Hippocampal formation (tissue), 2 donors: ENCODE measurements around the gene SLC10A3.

Experiments
- DNase-seq, 2 donors: peaks; one replicate each; lab custom pipeline; 2025; lab: John Stamatoyannopoulos, UW

Gene SLC10A3

DNA sequence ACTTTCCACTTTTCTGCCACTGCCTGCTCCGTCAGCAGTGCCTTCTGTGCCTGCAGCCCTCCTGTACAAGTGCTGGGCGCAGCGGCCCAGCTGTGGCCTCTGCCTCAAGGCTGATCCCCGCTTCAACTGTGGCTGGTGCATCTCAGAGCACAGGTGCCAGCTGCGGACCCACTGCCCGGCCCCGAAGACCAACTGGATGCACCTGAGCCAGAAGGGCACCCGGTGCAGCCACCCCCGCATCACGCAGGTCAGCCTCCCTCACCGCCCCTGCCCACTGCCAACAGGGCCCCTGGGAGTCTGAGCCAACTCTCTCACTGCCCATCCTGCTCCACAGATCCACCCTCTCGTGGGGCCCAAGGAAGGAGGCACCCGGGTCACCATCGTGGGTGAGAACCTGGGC, 24.8 kb downstream of the SLC10A3 start:
- no peak for DNase-seq

DNA sequence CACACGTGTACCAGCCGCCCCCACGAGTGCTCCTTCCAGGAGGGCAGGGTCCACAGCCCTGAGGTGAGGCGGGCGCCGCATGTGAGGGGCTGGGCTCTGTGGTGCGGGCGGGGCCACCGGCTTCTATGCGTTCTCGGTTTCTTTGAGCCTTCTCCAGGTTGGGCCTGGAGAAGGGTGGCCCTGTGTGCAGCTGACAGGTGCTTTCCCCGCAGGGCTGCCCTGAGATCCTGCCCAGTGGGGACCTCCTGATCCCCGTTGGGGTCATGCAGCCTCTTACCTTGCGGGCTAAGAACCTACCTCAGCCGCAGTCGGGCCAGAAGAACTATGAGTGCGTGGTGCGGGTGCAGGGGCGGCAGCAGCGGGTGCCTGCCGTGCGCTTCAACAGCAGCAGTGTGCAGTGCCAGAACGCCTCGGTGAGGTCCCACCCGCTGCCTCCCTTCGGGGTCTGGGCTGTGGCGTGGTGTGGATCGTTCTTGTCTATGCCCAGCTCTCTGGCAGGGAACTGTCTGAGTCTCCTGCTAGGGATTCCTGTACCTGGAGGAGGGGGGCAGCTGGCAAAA, 25.5 kb downstream of the SLC10A3 start:
- DNase-seq: no peak

DNA sequence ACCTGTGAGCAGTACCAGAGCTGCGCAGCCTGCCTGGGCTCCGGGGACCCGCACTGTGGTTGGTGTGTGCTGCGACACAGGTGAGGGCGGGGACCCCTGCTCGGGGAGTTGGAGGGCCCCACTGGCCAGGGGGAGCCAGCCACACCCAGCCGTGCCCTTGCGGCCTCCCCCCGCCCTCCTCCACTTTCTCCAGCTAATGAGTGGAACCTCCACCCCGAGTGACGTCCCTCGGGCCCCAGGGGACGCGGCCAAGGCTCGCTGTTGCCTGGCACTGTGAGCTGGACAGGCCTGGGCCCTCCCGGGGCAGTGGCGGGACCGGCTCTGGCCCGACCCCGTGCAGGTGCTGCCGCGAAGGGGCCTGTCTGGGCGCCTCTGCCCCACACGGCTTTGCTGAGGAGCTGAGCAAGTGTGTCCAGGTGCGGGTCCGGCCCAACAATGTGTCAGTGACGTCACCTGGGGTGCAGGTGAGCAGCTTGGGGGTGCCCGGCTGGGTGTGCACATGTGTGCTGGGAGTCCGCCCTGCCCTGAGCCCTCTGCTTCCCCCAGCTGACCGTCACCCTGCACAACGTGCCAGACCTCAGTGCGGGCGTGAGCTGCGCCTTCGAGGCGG, 26.7 kb downstream of the SLC10A3 start:
- no peak for DNase-seq

DNA sequence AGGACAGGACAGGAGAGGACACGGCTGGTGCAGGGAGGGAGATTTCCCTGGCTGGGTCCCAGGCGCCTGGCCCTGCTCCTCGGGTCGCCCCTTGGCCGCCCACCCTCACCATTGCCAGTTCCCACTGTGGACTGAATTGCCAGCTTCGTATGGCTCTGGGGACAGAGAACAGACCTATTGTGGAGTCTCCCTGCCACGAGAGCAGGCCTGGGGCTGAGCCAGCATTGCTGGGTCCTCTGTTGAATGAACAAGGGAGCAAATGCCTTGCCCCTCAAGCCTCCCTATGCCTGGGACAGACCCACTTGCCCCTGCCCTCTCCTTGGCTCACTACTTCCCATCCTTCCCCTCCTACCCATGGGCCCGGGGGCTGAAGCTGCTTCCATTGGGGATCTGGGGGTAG, 28.0 kb downstream of the SLC10A3 start:
- peak in 1 of 2 donors; percentile 21 for DNase-seq

DNA sequence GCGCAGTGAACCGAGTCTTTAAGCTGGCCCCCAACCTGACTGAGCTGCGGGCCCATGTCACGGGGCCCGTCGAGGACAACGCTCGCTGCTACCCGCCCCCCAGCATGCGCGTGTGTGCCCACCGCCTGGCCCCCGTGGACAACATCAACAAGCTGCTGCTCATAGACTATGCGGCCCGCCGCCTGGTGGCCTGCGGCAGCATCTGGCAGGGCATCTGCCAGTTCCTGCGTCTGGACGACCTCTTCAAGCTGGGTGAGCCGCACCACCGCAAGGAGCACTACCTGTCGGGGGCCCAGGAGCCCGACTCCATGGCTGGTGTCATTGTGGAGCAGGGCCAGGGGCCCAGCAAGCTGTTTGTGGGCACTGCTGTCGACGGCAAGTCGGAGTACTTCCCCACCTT, 30.1 kb downstream of the SLC10A3 start:
- DNase-seq: no peak

- DNase-seq: no peak
Measured at GRCh38 chrX:154459832-154460231, 30.6 kb downstream of the SLC10A3 start.

- DNase-seq: no peak
Measured at GRCh38 chrX:154458954-154459778, 31.3 kb downstream of the SLC10A3 start.

GRCh38 chrX:154458116-154458953, 32.1 kb downstream of the SLC10A3 start, which contains the start of gene PLXNA3:
Gene PLXNA3 (plus strand): TSS chrX:154458281. CDS start chrX:154460184, 1,903 bp downstream.
- DNase-seq: peak in 1 of 2 donors; percentile 34

GRCh38 chrX:154457491-154458115, 32.8 kb downstream of the SLC10A3 start:
- DNase-seq: no peak

GRCh38 chrX:154452823-154453222, 37.6 kb downstream of the SLC10A3 start:
- DNase-seq: peak in 1 of 2 donors; percentile 21

DNA sequence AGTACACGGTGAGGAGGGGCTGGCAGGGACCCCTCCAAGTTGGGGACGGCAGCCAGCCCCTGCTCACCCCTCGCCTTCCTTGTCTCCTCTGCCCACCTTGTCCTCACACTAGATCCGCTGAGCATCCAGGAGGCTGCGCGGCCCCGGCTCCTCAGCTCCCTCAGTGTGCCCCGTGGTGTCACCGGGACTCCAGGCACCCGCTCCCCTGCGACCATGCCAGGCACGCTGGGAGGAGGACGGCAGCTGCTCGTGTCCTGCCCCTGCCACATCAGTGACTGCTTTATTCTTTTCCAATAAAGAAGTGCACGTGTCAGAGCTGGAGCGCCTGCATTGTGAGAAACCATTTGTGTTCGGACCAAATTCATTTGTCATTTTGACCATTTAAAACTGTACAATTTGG, 40.1 kb downstream of the SLC10A3 start:
- no peak for DNase-seq

GRCh38 chrX:154449618-154450017, 40.8 kb downstream of the SLC10A3 start:
- no peak for DNase-seq

DNA sequence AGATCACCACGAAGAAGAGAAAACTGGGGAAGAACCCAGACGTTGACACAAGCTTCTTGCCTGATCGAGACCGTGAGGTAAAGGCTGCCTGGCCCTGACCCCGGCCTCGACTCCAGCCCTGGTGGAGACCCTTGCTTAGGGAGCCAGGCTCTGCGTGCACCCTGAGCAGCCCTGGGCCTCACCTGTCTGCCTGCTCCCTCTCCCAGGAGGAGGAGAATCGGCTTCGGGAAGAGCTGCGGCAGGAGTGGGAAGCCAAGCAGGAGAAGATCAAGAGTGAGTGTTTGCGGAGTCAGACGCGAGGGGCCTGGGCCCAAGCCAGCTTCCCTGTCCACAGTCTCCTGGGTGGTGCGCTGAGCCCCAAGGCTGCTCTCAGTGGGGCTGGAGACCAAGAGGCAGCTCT, 41.9 kb downstream of the SLC10A3 start:
- DNase-seq: no peak

DNA sequence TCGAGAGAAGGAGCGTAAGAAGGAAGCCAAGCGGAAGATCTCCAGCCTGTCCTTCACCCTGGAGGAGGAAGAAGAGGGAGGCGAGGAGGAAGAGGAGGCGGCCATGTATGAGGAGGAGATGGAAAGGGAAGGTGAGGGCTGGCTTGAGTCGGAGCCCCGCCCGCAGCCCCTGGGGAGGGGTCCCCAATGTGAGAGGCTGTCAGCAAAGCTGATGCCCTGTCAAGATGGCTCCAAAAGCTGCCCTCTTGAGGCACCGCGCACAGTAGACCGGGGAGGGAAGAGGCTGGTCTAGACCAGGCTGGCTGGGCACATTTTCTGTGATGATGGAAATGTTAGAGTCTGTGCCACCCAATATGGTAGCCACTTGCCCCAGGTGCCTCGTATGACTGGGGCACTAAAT, 44.0 kb downstream of the SLC10A3 start:
- DNase-seq: no peak

DNA sequence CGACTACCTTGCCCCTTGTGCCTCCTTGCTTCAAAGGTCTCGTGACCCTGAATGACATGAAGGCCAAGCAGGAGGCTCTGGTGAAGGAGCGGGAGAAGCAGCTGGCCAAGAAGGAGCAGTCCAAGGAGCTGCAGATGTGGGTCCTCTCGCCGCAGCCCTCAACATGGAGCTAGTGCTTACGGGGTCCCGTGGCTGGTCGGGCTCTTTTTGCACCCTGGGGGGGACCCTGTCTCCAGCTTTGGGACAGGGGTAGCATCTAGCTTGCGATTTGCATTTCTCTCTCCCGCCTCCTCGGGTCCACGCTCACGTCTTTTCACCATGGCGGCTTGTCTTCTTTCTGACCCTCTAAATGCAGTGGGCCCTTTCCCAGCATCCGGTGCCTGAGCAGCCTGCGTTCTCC, 44.7 kb downstream of the SLC10A3 start:
- no peak for DNase-seq

DNA sequence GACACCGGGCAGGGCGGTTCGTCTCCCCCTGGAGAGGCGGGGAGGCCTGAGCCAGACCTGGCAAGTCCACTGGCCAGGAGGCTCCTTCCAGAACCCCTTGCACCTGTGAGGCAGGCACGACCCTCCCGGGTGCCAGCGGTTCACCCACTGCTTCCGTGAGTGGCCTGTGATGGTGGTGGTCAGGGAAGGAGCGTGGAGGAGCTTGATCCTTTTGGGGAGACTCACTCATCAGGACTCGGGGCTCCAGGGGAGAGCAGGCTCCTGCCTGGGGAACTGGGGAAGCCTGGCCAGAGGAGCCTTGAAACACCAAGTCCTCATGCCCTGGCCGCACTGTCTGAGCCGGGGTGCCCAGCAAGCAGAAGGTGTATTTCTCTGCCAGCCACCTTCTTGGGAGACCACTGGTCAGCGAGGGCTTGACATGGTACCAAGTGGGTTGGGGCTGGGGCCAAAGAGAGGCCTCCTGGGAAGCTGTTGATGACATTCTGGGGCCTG, 45.6 kb downstream of the SLC10A3 start:
- DNase-seq: no peak

- DNase-seq: peak in 1 of 2 donors; percentile 47
Measured at GRCh38 chrX:154443992-154444754, 46.3 kb downstream of the SLC10A3 start, which contains the start of gene FAM50A. Gene FAM50A (plus strand): TSS chrX:154444141. CDS start chrX:154444236, 95 bp downstream.

DNA sequence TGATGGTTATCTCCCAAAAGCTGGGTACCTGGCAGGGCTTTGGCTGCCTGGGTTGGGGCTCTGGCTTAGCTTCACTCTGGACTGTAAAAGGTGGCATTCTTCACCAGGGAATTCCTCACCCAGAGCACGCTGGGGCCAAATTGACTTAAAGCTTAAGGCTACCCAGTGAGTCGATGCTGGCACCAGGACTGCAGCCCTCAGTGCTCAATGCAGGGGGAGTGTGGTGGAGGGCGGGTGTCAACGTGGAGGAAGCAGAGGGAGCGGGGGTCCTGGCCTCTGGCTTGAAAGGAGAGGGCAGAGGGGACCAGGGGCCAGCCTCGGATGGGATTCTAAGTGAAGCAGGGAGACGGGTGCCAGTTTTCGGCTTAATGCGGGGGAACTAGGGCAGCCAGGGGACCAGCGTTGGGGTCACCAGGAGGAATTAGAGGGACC, 46.9 kb downstream of the SLC10A3 start:
- no peak for DNase-seq

DNA sequence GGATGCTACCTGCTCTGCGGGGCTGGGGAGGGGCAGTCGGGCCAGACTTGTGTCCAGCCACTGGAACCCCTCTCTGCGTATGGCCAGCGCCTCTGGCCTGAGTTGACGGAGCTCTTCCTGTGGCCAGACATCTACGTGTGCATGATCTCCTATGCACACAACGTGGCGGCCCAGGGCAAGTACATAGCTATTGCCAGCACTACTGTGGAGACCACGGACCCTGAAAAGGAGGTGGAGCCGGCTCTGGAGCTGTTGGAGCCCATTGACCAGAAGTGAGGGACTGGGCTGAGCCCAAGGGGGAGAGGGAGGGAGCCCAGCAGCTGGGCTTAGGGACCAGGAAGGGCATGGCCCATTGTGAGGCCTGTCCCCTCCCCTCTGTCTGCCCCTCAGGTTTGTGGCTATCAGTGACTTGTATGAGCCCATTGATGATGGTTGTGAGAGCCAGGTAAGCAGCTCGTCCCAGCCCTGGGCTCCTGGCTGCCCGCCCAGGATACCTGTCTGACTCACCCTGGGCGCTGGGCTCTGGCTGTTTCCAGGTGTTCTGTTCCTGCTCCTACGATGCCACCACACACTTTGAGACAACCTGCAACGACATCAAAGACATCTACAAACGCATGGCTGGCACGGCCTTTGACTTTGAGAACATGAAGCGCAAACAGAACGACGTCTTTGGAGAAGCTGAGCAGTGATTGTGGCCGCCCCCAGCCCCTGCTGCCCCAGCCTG, 48.3 kb downstream of the SLC10A3 start:
- DNase-seq: no peak

GRCh38 chrX:154441564-154441963, 48.9 kb downstream of the SLC10A3 start:
- no peak for DNase-seq
